Measurements from ENCODE around the gene OR2T35. TPM values are rescaled to one million over a fixed set of nuclear protein-coding genes. Genes with fewer than 3 reads are reported as not detected.

Gene OR2T35, protein sequence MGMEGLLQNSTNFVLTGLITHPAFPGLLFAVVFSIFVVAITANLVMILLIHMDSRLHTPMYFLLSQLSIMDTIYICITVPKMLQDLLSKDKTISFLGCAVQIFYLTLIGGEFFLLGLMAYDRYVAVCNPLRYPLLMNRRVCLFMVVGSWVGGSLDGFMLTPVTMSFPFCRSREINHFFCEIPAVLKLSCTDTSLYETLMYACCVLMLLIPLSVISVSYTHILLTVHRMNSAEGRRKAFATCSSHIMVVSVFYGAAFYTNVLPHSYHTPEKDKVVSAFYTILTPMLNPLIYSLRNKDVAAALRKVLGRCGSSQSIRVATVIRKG
- not detected in 2 replicates for total RNA-seq

DNA sequence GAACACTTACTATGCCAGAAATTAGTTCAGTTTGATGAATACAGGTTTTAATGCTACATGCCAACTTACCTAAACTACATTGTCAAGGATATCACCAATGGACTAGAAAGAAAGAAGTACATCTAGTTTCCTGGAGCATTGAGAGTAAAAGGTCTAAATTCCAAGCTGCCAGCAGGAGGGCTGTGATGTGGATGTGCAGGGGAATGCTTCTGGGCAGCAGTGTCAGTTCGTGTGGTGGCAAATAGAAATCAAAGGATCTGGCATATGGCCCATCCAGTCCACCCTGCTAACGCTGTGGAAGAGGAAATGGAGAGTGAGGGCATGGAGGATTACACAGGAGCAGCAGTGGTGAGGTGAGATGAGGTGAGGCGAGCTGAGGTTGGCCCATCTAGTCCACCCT, at the start of gene OR2T35:
OR2T35 (minus strand) TSS at position 101 of the 400 bp plus-strand sequence. CDS start 6,020 bp downstream, outside the sequence.

DNA sequence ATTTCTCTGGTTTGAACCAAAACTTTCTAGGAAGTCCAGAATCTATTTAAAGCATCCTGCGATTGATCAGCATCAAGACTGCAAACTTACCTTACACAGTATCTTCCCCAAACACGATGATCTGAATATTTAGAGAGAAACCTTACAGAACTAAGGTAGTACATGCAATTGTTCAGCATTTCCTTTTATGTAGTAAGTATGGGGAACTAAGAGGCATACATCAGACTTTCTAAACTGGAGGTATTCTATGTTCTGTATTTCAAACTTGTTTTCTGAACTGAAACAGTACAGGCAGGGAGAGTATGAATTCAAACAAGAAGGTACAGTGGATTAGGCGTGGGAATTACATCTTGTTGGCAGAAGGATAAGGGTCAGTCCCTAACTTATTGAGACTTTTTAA, 10.3 kb upstream of the OR2T35 start, which contains the start of gene OR2T27:
OR2T27 (minus strand) TSS at position 175 of the 400 bp plus-strand sequence. CDS start 4,644 bp downstream, outside the sequence.

DNA sequence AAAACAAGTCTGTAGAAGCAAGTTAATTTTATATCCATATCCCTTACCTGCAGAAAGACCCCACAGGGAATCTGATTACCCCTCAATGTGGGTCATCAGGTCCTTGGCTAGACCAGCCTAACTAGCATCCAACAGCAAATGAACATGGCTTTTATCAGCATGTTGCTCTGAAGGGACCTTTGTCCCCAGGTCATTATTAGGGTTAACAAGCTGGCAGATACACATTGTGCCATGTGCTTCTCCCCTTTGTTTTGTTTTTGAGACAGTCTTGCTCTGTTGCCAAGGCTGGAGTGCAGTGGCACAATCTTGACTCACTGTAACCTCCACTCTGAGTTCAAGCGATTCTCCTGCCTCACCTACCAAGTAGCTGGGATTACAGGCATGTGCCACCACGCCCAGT, 10.1 kb downstream of the OR2T35 start, which contains the start of gene OR2T11:
OR2T11 (minus strand) TSS at position 101 of the 400 bp plus-strand sequence. CDS start 7,963 bp downstream, outside the sequence.

DNA sequence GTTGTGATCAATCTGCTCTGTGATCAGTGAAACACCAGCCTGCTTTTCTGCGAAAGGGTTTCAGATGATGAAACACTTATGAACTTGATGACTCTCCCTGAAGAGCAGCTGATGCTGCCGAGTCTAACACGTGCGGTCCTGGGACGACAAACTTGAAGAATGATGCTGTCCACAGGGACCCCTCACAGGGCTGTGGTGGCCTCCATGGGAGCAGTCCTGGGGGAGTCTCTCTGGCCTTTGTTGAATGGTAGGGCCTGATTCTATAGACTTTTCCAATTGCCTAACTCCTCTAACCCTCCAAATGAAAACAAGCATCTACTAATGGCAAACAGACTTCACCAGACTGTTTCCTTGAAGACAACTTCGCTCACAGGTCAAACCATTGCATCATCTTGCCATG, 47.5 kb downstream of the OR2T35 start, which contains the start of gene OR2T10:
OR2T10 (minus strand) TSS at position 112 of the 400 bp plus-strand sequence. CDS start 3,932 bp downstream, outside the sequence.

Other genes with a start within 250 kb of the OR2T35 start
- gene OR2T1, start 242.2 kb downstream of the OR2T35 start, total RNA-seq = not detected in 2 replicates
- gene OR2T2, start 199.6 kb downstream of the OR2T35 start, total RNA-seq = not detected in 2 replicates
- gene OR2T3, start 171.9 kb downstream of the OR2T35 start, total RNA-seq = not detected in 2 replicates
- gene OR2T5, start 156.7 kb downstream of the OR2T35 start, total RNA-seq = not detected in 2 replicates
- not detected in 2 replicates for gene OR2G6, start 137.2 kb downstream of the OR2T35 start, total RNA-seq
- not detected in 2 replicates for gene OR2T29, start 82.5 kb downstream of the OR2T35 start, total RNA-seq
- not detected in 2 replicates for gene OR2T34, start 70.5 kb downstream of the OR2T35 start, total RNA-seq
- not detected in 2 replicates for gene OR2T10, start 47.6 kb downstream of the OR2T35 start, total RNA-seq
- not detected in 2 replicates for gene OR2T11, start 10.2 kb downstream of the OR2T35 start, total RNA-seq
- not detected in 2 replicates for gene OR2T27, start 10.2 kb upstream of the OR2T35 start, total RNA-seq
- not detected in 2 replicates for gene OR14I1, start 57.5 kb upstream of the OR2T35 start, total RNA-seq
- not detected in 2 replicates for gene LYPD8, start 110.5 kb upstream of the OR2T35 start, total RNA-seq
- gene SH3BP5L, start 180.6 kb upstream of the OR2T35 start, total RNA-seq = 17.5 and 21.7 TPM in 2 replicates
- 14.7 and 15.0 TPM in 2 replicates for gene ZNF672, start 192.9 kb upstream of the OR2T35 start, total RNA-seq
- gene ZNF692, start 213.8 kb upstream of the OR2T35 start, total RNA-seq = 20.0 and 30.8 TPM in 2 replicates

Data from bronchus fibroblast of lung (primary cell).